NK-92 treated with Interleukin-12 subunit alpha and Interleukin-12 subunit beta, amount 100 ng/mL, for 24 hours (cell line): ENCODE measurements around the gene ACKR3.

Experiments used
- DNase-seq: peaks from one replicate; lab custom pipeline; 2025; lab: John Stamatoyannopoulos, UW

ACKR3 gene

GRCh38 chr2:236631856-236632291 lies 62.2 kb downstream of the ACKR3 start:
- DNase-seq, result no peak
